HG03457 (cell line): Measurements from ENCODE around the gene CD1C.
"Not testable (repeated sequence)": the region's sequence is repeated elsewhere in the genome, so short reads cannot be mapped to it uniquely, and the experiment has no call there.

ENCODE experiments used
- ATAC-seq: cut with Tn5 transposase; IDR thresholded peaks from one replicate; pipeline ENCODE4 v1.9.1; 2021; ENCODE audit warnings: moderate number of reproducible peaks; ENCODE audit not compliant: unreplicated experiment

The CD1C gene

DNA sequence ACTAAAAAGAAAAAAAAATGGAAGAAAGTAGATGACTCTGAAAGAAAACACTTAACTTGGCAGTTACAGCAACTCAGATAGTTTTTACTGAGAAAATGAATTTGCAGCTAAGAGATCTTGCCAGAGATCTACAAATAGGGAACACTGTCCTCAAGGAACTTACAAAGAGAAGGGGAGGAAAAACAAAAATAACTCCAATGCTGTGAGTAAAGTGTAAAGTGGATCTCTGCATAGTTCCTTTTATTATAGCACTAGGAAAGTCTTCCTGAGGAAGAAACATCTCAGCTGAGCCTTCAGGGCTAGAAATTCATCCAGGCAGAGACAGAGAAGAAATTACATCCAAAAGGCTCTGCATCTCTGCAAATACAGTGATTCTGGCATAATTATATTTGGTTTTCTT is 37.8 kb downstream of the CD1C start:
- no peak for ATAC-seq

DNA sequence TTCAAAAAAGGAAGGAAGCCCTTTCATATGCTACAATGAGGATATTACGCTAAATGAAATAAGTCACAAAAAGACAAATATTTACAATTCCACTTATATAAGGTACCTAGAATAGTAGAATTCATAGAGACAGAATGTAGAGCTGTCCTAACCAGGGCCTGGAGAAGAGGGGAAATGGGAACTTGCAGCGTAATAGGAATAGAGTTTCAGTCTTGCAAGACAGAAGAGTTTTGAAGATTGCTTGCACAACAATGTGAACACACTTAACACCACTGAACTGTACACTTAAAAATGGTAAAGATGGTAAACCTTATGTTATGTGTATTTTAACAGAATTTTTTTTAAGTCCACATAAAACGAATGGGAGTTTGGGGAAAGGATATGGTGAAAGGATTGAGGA is 38.7 kb downstream of the CD1C start:
- no peak for ATAC-seq

DNA sequence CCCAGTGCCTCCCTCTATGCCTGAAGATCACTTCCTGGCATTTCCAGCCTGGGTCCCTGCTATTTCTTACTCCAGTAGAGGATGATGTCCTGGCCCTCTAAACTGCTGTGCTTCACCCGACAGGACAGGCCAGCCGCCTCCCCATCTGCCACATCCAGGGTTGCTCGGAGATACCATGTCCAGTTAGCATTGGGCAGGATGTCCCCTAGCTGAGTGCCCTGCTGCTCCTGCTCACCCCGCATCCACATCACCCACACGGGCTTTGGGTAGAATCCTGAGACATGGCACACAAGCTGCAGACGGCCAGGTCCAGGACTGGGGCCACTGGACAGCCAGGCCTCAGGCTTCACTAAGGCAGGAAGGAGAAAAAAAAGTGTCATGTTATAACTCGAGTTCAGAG is 39.6 kb downstream of the CD1C start:
- no peak for ATAC-seq

DNA sequence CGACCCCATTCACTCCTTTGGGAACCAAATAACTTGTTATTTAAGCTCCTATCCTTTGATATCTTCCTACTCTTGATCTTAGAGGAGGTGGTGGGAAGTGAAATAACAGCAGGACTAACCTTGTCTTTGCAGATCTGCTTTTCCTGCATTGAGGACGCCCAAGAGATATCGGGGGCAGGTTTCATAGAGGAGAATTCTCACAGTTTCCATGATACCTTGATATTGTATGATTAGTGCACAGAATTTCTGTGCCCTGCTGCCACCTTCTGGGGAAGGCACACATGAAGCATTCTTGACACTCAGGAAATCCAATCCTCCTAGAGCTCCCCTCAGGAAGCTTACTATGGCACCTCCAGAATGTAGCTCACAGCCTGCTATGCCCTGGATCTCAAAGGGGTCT is 40.0 kb downstream of the CD1C start:
- no peak for ATAC-seq

DNA sequence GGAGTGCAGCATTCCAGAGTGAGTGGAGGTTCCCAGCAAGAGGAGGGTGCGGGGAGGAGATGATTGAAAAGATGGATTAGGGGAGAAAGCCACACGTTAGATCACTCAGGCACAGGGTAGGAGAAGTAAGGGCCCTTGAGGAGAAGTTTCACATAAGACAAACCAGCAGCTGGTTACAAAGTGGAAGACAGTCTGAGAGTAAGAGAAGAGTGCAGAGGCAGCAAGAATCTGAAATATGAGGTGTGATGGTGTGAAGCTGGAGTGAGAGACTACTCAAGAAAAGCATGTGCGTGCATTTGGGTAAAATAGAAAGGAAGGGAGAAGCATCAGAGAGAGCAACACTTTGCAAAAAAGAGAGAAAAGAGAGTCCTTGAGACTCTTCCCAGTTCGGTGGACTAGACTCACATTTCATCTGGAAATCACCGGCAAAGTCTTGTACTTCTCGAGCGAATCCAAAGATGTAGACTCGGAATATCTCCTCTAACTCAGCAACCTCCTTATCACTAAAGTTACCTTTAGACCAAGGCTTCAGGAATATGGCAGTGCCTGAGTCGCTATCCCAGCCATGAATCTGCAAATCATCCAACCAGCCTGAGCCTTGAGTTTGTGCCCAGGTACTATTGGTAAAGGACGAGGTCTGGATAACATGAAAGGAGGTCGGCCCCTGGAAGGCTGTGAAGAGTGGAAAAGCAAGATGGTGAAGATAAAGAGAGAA is 40.8 kb downstream of the CD1C start:
- ATAC-seq: no peak

DNA sequence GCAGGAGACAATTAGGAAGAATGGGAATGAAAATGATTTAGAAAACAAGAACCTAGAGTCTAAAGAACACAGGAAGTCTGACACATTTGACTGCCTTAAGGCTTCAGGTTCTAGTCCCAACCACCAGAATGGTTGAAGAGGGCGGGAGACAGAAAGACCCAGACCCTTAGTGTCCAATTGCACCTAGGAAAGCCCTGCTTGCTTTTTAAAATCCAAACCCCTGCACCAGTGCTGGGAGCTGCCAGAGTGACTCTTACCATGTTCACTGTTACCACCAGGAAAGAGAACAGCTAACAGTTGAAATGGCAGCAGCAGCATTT is 41.3 kb downstream of the CD1C start:
- no peak for ATAC-seq

DNA sequence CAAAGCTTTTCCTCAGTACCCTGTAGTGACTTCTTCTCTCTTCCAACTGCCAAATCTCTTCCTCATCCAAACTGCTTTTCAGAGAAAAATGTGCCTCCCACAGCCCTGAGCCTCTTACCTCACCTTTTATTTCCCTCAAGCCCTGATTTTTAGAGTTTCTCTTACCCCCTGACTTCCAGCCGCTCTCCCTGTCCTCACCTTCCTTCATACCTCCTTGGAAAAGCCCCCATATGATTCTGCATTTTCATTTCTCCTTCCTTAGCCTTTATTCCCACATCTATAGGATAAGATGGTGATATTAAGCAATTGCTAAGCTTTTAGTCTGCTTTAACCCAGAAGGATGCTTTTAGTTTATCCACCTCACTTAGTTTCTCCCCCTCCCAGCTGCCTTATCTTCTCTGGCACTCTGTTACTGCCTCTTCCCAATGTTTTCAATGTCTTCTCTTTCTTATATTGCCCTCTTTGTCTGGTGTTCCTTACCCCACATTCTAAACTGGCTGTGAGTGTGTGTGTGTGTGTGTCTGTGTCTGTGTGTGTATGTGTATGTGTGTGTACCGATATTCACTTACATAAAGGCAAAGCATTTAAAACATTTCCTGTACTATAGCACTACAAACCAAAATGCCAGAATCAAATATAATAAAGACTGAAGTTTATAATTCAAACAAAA is 41.9 kb downstream of the CD1C start, which contains the start of gene CD1B:
TSS of gene CD1B (minus strand) at position 51 of the 670 bp plus-strand sequence. CDS start 108 bp downstream, outside the sequence.
- ATAC-seq: no peak

DNA sequence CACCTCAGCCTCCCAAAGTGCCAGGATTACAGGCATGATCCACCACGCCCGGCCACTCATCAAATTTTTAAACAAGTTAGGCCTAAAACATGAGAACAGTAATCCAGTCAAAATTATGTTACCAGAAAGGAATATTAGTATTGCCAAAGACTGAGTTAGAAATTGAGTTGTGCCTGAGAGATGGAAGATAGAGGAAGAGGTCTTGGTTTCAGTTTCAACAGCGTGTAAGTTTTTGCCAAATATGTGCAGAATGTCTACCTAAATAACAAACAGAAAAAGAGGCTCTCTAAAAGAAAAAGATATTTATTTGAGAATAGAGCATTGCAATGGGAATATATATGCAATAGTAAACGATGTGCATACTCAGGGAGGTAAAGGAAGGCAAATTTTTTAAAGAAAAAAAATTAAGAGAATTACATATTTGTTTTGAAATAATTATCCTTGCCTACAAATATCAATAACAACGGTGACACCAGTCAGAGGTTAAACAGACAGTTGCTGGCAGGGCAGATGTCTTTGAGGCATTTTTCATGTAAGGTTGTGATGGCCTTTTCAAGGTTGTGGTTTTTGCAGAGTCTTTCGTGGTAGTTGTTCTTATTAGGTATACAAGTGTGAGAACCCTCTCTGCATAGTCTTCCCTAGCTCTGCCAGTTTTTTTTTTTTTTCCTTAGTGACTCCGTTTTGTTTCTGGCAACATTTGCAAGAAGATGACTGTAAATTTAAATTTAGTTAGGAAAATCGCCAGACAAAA is 43.9 kb downstream of the CD1C start:
- no peak for ATAC-seq

DNA sequence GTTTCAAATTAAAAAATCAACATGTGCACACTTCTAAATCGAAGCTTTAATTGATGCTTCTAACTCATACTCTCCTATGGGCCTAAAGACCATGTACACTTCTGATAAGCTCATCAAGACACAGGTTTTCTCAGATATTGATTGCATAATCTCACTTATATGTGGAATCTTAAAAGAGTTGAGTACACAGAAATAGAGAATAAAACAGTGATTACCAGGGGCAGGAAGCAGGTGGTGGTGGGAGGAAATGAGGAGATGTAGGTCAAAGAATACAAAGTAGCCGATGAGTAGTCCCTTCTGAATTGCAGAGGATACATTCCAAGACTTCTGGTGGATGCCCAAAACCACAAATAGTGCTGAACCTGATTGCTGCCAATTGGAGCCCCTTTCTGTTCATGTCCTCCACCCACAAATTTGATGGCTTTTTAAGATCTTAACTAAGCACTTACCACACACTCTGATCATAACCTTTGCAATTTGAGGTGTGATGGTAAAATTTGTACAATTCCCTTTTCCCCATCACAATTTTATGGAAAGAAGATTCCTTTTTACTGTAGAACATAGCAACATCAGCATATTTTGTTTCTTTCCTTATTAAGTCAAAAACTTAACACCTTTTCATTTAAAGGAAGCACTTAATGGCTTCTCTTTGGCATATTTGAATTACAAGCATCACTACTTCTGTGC is 44.9 kb downstream of the CD1C start:
- no peak for ATAC-seq

DNA sequence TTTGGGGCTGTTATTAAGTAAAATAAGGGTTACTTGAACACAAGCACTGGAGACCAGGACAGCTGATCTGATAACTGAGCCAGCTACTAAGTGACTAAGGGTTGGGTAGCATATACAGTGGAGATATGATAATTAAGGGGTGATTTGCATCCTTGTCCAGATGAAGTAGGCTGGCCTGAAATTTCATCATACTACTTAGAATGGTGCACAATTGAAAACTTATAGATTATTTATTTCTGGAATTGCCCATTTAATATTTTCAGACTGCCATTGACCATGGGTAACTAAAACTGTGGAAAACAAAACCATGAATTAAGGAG is 45.5 kb downstream of the CD1C start:
- no peak for ATAC-seq

DNA sequence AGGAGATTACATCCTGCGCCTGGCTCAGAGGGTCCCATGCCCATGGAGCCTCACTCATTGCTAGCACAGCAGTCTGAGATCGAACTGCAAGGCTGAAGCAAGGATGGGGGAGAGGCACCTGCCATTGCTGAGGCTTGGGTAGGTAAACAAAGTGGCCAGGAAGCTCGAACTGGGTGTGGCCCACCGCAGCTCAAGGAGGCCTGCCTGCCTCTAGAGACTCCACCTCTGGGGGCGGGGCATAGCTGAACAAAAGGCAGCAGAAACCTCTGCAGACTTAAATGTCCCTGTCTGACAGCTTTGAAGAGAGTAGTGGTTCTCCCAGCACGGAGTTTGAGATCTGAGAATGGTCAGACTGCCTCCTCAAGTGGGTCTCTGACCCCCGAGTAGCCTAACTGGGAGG is 46.7 kb downstream of the CD1C start:
- ATAC-seq: not testable (repeated sequence)
